Measurements from ENCODE around the gene HOMEZ. TPM values are rescaled to one million over a fixed set of nuclear protein-coding genes. Genes with fewer than 3 reads are reported as not detected.

HOMEZ gene
- total and polyA plus RNA-seq, 2 donors (not counting 3 experiments of a cell fraction or from before 2014, with no cell fraction given), result 11.3 to 16.8 TPM

DNA sequence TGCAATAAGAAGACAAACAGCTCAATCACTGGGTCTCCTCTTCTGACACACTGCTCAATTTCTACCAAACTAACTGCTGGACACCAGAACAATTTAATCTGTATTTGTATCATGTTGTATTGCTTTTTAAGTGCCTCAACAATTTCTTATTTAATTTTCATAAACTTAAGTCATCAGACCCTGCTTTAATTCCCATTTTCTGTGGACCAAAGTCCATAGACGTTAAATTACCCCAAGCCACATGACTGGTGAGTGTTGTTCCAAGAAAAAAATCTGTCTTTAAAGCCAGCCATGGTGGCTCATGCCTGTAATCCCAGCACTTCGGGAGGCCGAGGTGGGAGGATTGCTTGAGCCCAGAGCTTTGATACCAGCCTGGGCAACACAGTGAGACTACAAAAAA, 8.7 kb downstream of the HOMEZ start:
- intact Hi-C loops (cut with micrococcal nuclease) (no loop called here), dilution Hi-C loops (cut with MboI; ENCODE audit: extremely low pct_ligation_motif_present, low sequenced_read_pairs) (no loop called here)
- H3K9me3 ChIP-seq (replicated peaks; ENCODE audit: control insufficient read depth, insufficient read depth, low read length), result no peaks in the 10 kb centered on the region
- H3K27ac ChIP-seq (ENCODE audit: insufficient read depth, low read depth, low read length), result no peak overlapping the region
- H3K4me1 ChIP-seq (ENCODE audit: control insufficient read depth, extremely low read depth, insufficient read depth, low read length), result no peaks in the 10 kb centered on the region
- POLR2A ChIA-PET, result interaction anchor here (0.7 kb wide), 1 partner anchor 1095 kb away, joined by 3 read pairs; no protein-coding TSS in a partner anchor
- CTCF ChIA-PET, result interaction anchor here (1.0 to 1.2 kb wide), 2 partner anchors 17 to 18 kb away, joined by 4 to 7 read pairs; no protein-coding TSS in a partner anchor
- no TSS peak for BruUV-seq (replicated peaks)
- no peaks in the 10 kb centered on the region for H3K27me3 ChIP-seq (ENCODE audit: control insufficient read depth in 2 of 2, insufficient read depth in 2 of 2, low read length in 2 of 2)
- H3K4me3 ChIP-seq (replicated peaks in 1 of 3; ENCODE audit: insufficient read depth in 1 of 3, low read depth in 1 of 3, low read length in 3 of 3), result no peak overlapping the region
- no peak overlapping the region for H3K4me2 ChIP-seq (ENCODE audit: insufficient read depth, low read length)
- FAIRE-seq, result no peak
- no peaks in the 10 kb centered on the region for H4K20me1 ChIP-seq (replicated peaks; ENCODE audit: control insufficient read depth, extremely low read depth, insufficient read depth, low read length)
- H2AFZ ChIP-seq (ENCODE audit: low read depth, low read length), result no peak overlapping the region
- peaks cover 0 to 7% of the 10 kb centered on the region in 2 experiments for H3K36me3 ChIP-seq (ENCODE audit: control insufficient read depth in 2 of 2, extremely low read depth in 1 of 2, insufficient read depth in 2 of 2, low read length in 2 of 2)
- no peak for DNase-seq (ENCODE audit: low read depth, low spot score)
- no peaks in the 10 kb centered on the region for H3K9me1 ChIP-seq (replicated peaks; ENCODE audit: control insufficient read depth, extremely low read depth, insufficient read depth, low read length)
- TF ChIP-seq, protein P1, sequence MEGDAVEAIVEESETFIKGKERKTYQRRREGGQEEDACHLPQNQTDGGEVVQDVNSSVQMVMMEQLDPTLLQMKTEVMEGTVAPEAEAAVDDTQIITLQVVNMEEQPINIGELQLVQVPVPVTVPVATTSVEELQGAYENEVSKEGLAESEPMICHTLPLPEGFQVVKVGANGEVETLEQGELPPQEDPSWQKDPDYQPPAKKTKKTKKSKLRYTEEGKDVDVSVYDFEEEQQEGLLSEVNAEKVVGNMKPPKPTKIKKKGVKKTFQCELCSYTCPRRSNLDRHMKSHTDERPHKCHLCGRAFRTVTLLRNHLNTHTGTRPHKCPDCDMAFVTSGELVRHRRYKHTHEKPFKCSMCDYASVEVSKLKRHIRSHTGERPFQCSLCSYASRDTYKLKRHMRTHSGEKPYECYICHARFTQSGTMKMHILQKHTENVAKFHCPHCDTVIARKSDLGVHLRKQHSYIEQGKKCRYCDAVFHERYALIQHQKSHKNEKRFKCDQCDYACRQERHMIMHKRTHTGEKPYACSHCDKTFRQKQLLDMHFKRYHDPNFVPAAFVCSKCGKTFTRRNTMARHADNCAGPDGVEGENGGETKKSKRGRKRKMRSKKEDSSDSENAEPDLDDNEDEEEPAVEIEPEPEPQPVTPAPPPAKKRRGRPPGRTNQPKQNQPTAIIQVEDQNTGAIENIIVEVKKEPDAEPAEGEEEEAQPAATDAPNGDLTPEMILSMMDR (IDR thresholded peaks at IDR 0.05; ENCODE audit: extremely low read depth in 1 of 2, insufficient read depth in 1 of 2, low read depth in 1 of 2, low read length in 2 of 2), result no peak
- TF ChIP-seq, protein P2, sequence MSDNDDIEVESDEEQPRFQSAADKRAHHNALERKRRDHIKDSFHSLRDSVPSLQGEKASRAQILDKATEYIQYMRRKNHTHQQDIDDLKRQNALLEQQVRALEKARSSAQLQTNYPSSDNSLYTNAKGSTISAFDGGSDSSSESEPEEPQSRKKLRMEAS (IDR thresholded peaks at IDR 0.05; ENCODE audit: insufficient read depth, insufficient read length), result no peak
- TF ChIP-seq POLR2A (IDR thresholded peaks at IDR 0.05; ENCODE audit: low read depth, low read length) (no peak), JUN (IDR thresholded peaks at IDR 0.05; ENCODE audit: borderline replicate concordance, insufficient read depth, insufficient read length, low read depth) (no peak), MYC (IDR thresholded peaks at IDR 0.05; ENCODE audit: low read depth, low read length) (no peak), POLR2AphosphoS5 (IDR thresholded peaks at IDR 0.05; ENCODE audit: insufficient read depth, low read depth, low read length) (no peak), GATA2 (IDR thresholded peaks at IDR 0.05; ENCODE audit: insufficient read depth, insufficient read length, low read depth, low read length) (no peak), FOS (IDR thresholded peaks at IDR 0.05; ENCODE audit: borderline replicate concordance, insufficient read depth, low read length) (no peak), EZH2 (IDR thresholded peaks at IDR 0.05; ENCODE audit: borderline replicate concordance, low read depth, low read length, severe bottlenecking) (no peak)
- H3K79me2 ChIP-seq (ENCODE audit: control insufficient read depth, insufficient read depth, low read length), result no peaks in the 10 kb centered on the region
- H3K9ac ChIP-seq (replicated peaks; ENCODE audit: extremely low read depth, insufficient read depth, low read length), result no peak overlapping the region

Measured in endothelial cell of umbilical vein (primary cell).